Placental epithelial cell (primary cell): ENCODE data around the gene OR6K6. TPM values are rescaled to one million over a fixed set of nuclear protein-coding genes. Genes with fewer than 3 reads are reported as not detected.

Experiments
- small RNA-seq: library from RNA; depleted of rRNA; stranded (forward); fragments of <200 nt; gene quantifications from one replicate; pipeline ENCODE3, GENCODE V24; 2012
- total RNA-seq: library from RNA; depleted of rRNA; stranded (reverse); fragments of >200 nt; gene quantifications from 2 replicates; pipeline ENCODE4 v1.2.3, GENCODE V29; 2012

The OR6K6 gene
- not detected in 2 replicates for total RNA-seq

GRCh38 chr1:158754420-158754819 lies at the start of gene OR6K6:
OR6K6 (plus strand) TSS chr1:158754720; CDS start chr1:158754888, 168 bp downstream.

GRCh38 chr1:158720620-158721019 lies 33.9 kb upstream of the OR6K6 start, which contains the start of gene OR6K3:
OR6K3 (minus strand) TSS chr1:158720720; CDS start chr1:158718115, 2,605 bp downstream.

GRCh38 chr1:158771950-158772866 lies 17.7 kb downstream of the OR6K6 start, which contains the start of gene OR6N1:
OR6N1 (minus strand) TSS chr1:158772195; CDS start chr1:158766682, 5,513 bp downstream.

GRCh38 chr1:158781104-158781503 lies 26.6 kb downstream of the OR6K6 start, which contains the start of gene OR6N2:
OR6N2 (minus strand) TSS chr1:158781204; CDS start chr1:158777635, 3,569 bp downstream.

Small RNA genes lying within 50 kb of the gene (small RNA-seq; reads per million reads assigned to genes)
- not detected for gene OR2AQ1P

Other genes with a start within 250 kb of the OR6K6 start
- not detected in 2 replicates for gene OR6Y1, start 200.3 kb upstream of the OR6K6 start, total RNA-seq
- not detected in 2 replicates for gene OR6P1, start 184.1 kb upstream of the OR6K6 start, total RNA-seq
- gene OR10X1, start 174.8 kb upstream of the OR6K6 start, total RNA-seq, result not detected in 2 replicates
- gene OR10Z1, start 149.5 kb upstream of the OR6K6 start, total RNA-seq, result not detected in 2 replicates
- gene SPTA1, start 68.0 kb upstream of the OR6K6 start, total RNA-seq, result not detected in 2 replicates
- gene OR6K2, start 54.1 kb upstream of the OR6K6 start, total RNA-seq, result not detected in 2 replicates
- not detected in 2 replicates for gene OR6K3, start 34.0 kb upstream of the OR6K6 start, total RNA-seq
- gene OR6N1, start 17.5 kb downstream of the OR6K6 start, total RNA-seq, result not detected in 2 replicates
- gene OR6N2, start 26.5 kb downstream of the OR6K6 start, total RNA-seq, result not detected in 2 replicates
- not detected in 2 replicates for gene MNDA, start 76.6 kb downstream of the OR6K6 start, total RNA-seq
- gene PYHIN1, start 176.8 kb downstream of the OR6K6 start, total RNA-seq, result not detected in 2 replicates